ENCODE measurements around the gene TYMS. TPM values are rescaled to one million over a fixed set of nuclear protein-coding genes. Genes with fewer than 3 reads are reported as not detected.

Gene TYMS
- total and polyA plus RNA-seq, 9 of the 15 experiments (the other 6 are each of a cell fraction or from before 2014, with no cell fraction given) = 69.1 to 409 (median 175) TPM

DNA sequence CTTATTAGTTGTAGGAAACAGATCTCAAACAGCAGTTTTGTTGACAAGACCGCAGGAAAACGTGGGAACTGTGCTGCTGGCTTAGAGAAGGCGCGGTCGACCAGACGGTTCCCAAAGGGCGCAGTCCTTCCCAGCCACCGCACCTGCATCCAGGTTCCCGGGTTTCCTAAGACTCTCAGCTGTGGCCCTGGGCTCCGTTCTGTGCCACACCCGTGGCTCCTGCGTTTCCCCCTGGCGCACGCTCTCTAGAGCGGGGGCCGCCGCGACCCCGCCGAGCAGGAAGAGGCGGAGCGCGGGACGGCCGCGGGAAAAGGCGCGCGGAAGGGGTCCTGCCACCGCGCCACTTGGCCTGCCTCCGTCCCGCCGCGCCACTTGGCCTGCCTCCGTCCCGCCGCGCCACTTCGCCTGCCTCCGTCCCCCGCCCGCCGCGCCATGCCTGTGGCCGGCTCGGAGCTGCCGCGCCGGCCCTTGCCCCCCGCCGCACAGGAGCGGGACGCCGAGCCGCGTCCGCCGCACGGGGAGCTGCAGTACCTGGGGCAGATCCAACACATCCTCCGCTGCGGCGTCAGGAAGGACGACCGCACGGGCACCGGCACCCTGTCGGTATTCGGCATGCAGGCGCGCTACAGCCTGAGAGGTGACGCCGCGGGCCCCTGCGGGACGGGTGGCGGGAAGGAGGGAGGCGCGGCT lies at the start of gene TYMS (continued):
- TF ChIP-seq EP400 (IDR thresholded peaks at IDR 0.05) = peak; percentile 35
- peak; percentile 29 for TF ChIP-seq SMAD1 (IDR thresholded peaks at IDR 0.05; ENCODE audit: low read depth, low read length, partially characterized antibody)
- TF ChIP-seq ZNF347 (CRISPR knock-in tag; IDR thresholded peaks at IDR 0.05; ENCODE audit: low read depth) = no peak
- peak; percentile 45; the same call in 1 of the 2 replicates for TF ChIP-seq POLR2AphosphoS2 (IDR thresholded peaks at IDR 0.05; ENCODE audit: low read length)
- TF ChIP-seq TCF7L2 (IDR thresholded peaks at IDR 0.05; ENCODE audit: low read depth, low read length) = no peak
- 0 out of 4 replicates have a peak, but pooled peaks of 1 of the 2 experiments have one; percentile 38 for TF ChIP-seq ZNF318 (IDR thresholded peaks at IDR 0.05; ENCODE audit: borderline replicate concordance in 1 of 2, low read depth in 1 of 2)
- no peak for TF ChIP-seq ELF4 (CRISPR knock-in tag; IDR thresholded peaks at IDR 0.05)
- TF ChIP-seq SAP30 (IDR thresholded peaks at IDR 0.05; ENCODE audit: borderline replicate concordance, insufficient read depth, low read depth, low read length, poor library complexity, severe bottlenecking) = no peak
- no peak for TF ChIP-seq EWSR1 (IDR thresholded peaks at IDR 0.05; ENCODE audit: borderline replicate concordance, low read depth, partially characterized antibody)
- TF ChIP-seq ZNF280A (IDR thresholded peaks at IDR 0.05; ENCODE audit: low read depth, partially characterized antibody) = no peak
- 0 out of 2 replicates have a peak, but pooled peaks have one; percentile 13 for TF ChIP-seq SOX6 (IDR thresholded peaks at IDR 0.05)
- TF ChIP-seq TRIM28 (IDR thresholded peaks at IDR 0.05) = no peak
- TF ChIP-seq RB1 (IDR thresholded peaks at IDR 0.05; ENCODE audit: low read depth) = peak; percentile 79; the same call in 1 of the 2 replicates
- TF ChIP-seq ZNF75A (CRISPR knock-in tag; IDR thresholded peaks at IDR 0.05) = no peak
- TF ChIP-seq CTBP1 (IDR thresholded peaks at IDR 0.05; ENCODE audit: borderline replicate concordance) = peak; percentile 72; the same call in 1 of the 2 replicates
- TF ChIP-seq PTBP1 (IDR thresholded peaks at IDR 0.05; ENCODE audit: low read depth, low read length) = peak; percentile 60; the same call in 1 of the 2 replicates
- TF ChIP-seq NR4A1 (CRISPR knock-in tag; IDR thresholded peaks at IDR 0.05) = no peak
- 0 out of 2 replicates have a peak, but pooled peaks have one; percentile 40 for TF ChIP-seq NR4A1 (tag; IDR thresholded peaks at IDR 0.05)
- no peak for TF ChIP-seq NFXL1 (CRISPR knock-in tag; IDR thresholded peaks at IDR 0.05)
